H1 (cell line): ENCODE data around the gene SRGAP3.

Experiments used
- HDAC2 ChIP-seq, 2 experiments: fragments of 300-600 bp in 1 of 2; sonication (generic) in 1 of 2; IDR thresholded peaks; 2 replicates each; pipeline ENCODE4 v1.6.1; 2011 to 2012; ENCODE audit warnings: low read depth in 2 of 2, low read length in 2 of 2, mild to moderate bottlenecking in 2 of 2, moderate library complexity in 2 of 2, borderline replicate concordance in 1 of 2, inconsistent platforms in 1 of 2
- JUN ChIP-seq: IDR thresholded peaks from 2 replicates; pipeline ENCODE4 v1.6.1; 2011; ENCODE audit warnings: low read depth, mild to moderate bottlenecking, improper control_type of control experiment, low read length
- RBBP5 ChIP-seq: IDR thresholded peaks from 2 replicates; pipeline ENCODE4 v1.7.1; 2012; ENCODE audit warnings: low read depth, mild to moderate bottlenecking, inconsistent platforms, low read length, moderate library complexity, borderline replicate concordance
- SIN3A ChIP-seq, 2 experiments: IDR thresholded peaks in 1 of 2; conservative IDR thresholded peaks in 1 of 2; 2 replicates each; pipeline ENCODE4 v1.6.1; 2011 to 2012; ENCODE audit warnings: low read length in 2 of 2, improper control_type of control experiment in 1 of 2, low read depth in 1 of 2, mild to moderate bottlenecking in 1 of 2
- SRF ChIP-seq: IDR thresholded peaks from 2 replicates; pipeline ENCODE4 v1.6.1; 2011; ENCODE audit warnings: mild to moderate bottlenecking, low read depth, low read length, moderate library complexity
- TAF1 ChIP-seq: IDR thresholded peaks from 2 replicates; pipeline ENCODE4 v1.6.1; 2011; ENCODE audit warnings: mild to moderate bottlenecking, low read depth, low read length
- TF ChIP-seq, protein P1 (sequence below), 3 experiments: IDR thresholded peaks; 1 replicate in 2 of 3; 2 replicates in 1 of 3; pipeline versions ENCODE4 v1.5.1 to v1.6.1; 2011; ENCODE audit warnings: low read length in 3 of 3, mild to moderate bottlenecking in 3 of 3, inconsistent platforms in 2 of 3, low read depth in 1 of 3, moderate library complexity in 1 of 3; ENCODE audit not compliant: insufficient read depth in 1 of 3; ENCODE audit errors: control extremely low read depth in 1 of 3

DNA sequence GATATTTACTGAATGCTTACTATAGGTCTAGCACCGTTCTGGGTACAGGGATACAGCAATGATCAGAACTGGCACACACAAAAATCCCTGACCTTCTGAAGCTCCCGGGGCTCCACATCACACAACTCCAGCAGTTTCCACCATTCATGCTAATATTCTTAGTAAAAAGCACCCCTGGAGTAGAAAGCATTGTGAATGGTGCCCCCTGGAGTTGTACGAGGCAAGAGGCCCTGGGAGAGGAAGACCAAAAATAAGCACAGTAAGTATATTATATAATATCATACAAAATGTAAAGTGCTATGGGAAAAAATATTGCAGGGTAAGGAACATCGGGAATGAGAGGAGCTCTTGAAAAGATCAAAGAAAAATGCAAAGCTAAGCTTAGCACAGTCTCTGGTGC is 790 bp upstream of the SRGAP3 start:
- TF ChIP-seq, protein P1, sequence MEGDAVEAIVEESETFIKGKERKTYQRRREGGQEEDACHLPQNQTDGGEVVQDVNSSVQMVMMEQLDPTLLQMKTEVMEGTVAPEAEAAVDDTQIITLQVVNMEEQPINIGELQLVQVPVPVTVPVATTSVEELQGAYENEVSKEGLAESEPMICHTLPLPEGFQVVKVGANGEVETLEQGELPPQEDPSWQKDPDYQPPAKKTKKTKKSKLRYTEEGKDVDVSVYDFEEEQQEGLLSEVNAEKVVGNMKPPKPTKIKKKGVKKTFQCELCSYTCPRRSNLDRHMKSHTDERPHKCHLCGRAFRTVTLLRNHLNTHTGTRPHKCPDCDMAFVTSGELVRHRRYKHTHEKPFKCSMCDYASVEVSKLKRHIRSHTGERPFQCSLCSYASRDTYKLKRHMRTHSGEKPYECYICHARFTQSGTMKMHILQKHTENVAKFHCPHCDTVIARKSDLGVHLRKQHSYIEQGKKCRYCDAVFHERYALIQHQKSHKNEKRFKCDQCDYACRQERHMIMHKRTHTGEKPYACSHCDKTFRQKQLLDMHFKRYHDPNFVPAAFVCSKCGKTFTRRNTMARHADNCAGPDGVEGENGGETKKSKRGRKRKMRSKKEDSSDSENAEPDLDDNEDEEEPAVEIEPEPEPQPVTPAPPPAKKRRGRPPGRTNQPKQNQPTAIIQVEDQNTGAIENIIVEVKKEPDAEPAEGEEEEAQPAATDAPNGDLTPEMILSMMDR (IDR thresholded peaks at IDR 0.05; ENCODE audit: control extremely low read depth in 1 of 3, insufficient read depth in 1 of 3, low read depth in 1 of 3, low read length in 3 of 3), result peak in 2 of 3 experiments; percentile 30 to 38; a peak in 3 of 4 replicates
- TF ChIP-seq HDAC2 (IDR thresholded peaks at IDR 0.05; ENCODE audit: borderline replicate concordance in 1 of 2, low read depth in 2 of 2, low read length in 2 of 2) (no peak), TAF1 (no peak), JUN (no peak), SIN3A (conservative IDR thresholded peaks at IDR 0.05 in 1 of 2, IDR thresholded peaks at IDR 0.05 in 1 of 2; ENCODE audit: low read depth in 1 of 2, low read length in 2 of 2) (no peak), RBBP5 (no peak), SRF (no peak)
